SK-N-MC (cell line): ENCODE data around the gene TM9SF1.

Source experiments
- EZH2 ChIP-seq: fragments of 200-600 bp; sonication (generic); IDR thresholded peaks from one replicate; pipeline ENCODE4 v1.6.1; 2017; ENCODE audit warnings: antibody characterized with exemption
- POLR2AphosphoS5 ChIP-seq: IDR thresholded peaks from 2 replicates; pipeline ENCODE4 v1.6.1; 2012; ENCODE audit warnings: mild to moderate bottlenecking, low read depth, low read length, borderline replicate concordance

DNA sequence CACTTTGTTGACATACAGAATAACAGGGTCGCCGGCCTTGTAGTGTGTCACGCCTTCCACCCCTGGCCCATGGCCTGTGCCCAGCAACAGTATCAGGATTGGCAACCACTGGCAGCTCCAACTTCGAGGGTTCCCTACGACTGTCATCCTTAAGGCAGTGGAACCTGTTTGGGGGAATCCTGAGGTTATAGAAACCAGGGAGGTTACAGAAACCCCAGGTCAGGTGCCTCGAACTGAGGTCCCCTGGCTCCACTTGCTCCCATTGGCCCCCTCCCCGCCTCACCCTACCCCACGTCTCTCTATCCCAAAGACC, 412 bp downstream of the TM9SF1 start:
- TF ChIP-seq EZH2 (no peak), POLR2AphosphoS5 (no peak)
